HepG2 (cell line): ENCODE data around the gene PAPPA. TPM values are rescaled to one million over a fixed set of nuclear protein-coding genes. Genes with fewer than 3 reads are reported as not detected.
A peak's percentile ranks its signal among the peaks of the same experiment; 100 is the strongest.

Experiments
- DNMT1 ChIP-seq: sonication (generic); formaldehyde crosslinking; IDR thresholded peaks from 2 replicates; pipeline ENCODE4 v1.5.1; 2020; ENCODE audit warnings: mild to moderate bottlenecking, missing genetic modification reagents
- FOSL1 ChIP-seq: sonication (generic); formaldehyde crosslinking; IDR thresholded peaks from 2 replicates; pipeline ENCODE4 v1.9.0; 2021; ENCODE audit warnings: missing genetic modification reagents, borderline replicate concordance
- GTF2F1 ChIP-seq: fragments of 150-350 bp; IDR thresholded peaks from 2 replicates; pipeline ENCODE4 v1.6.1; 2014; ENCODE audit warnings: low read length
- HOXA5 ChIP-seq: sonication (generic); formaldehyde crosslinking; IDR thresholded peaks from 2 replicates; pipeline ENCODE4 v1.4.0; 2020; ENCODE audit warnings: missing genetic modification reagents
- JUN ChIP-seq: sonication (generic); formaldehyde crosslinking; IDR thresholded peaks from 2 replicates; pipeline ENCODE4 v1.4.0; 2020; ENCODE audit warnings: mild to moderate bottlenecking, missing genetic modification reagents
- KAT8 ChIP-seq: IDR thresholded peaks from 2 replicates; pipeline ENCODE4 v1.6.1; 2016; ENCODE audit warnings: missing genetic modification reagents, missing compliant biosample characterization
- KLF6 ChIP-seq: IDR thresholded peaks from 2 replicates; pipeline ENCODE4 v1.8.0; 2016; ENCODE audit warnings: missing biosample characterization, missing genetic modification reagents
- NR2F2 ChIP-seq: IDR thresholded peaks from 2 replicates; pipeline ENCODE4 v1.6.1; 2012; ENCODE audit warnings: low read depth, inconsistent platforms, borderline replicate concordance
- PCBP2 ChIP-seq: fragments of 200-400 bp; formaldehyde crosslinking; optimal IDR thresholded peaks from 2 replicates; pipeline ENCODE3; 2018; ENCODE audit warnings: low read length, low read depth; ENCODE audit not compliant: poor library complexity, severe bottlenecking
- POGZ ChIP-seq: sonication (generic); formaldehyde crosslinking; IDR thresholded peaks from 2 replicates; pipeline ENCODE4 v1.4.0; 2020; ENCODE audit warnings: mild to moderate bottlenecking, missing genetic modification reagents
- SAP130 ChIP-seq: IDR thresholded peaks from 2 replicates; pipeline ENCODE4 v1.6.1; 2016; ENCODE audit warnings: low read depth
- SMAD3 ChIP-seq: sonication (generic); formaldehyde crosslinking; IDR thresholded peaks from 2 replicates; pipeline ENCODE4 v1.4.0; 2020; ENCODE audit warnings: missing genetic modification reagents
- TBX2 ChIP-seq: sonication (generic); formaldehyde crosslinking; IDR thresholded peaks from 2 replicates; pipeline ENCODE4 v1.5.0; 2020; ENCODE audit warnings: missing genetic modification reagents, mild to moderate bottlenecking, borderline replicate concordance
- ZBTB1 ChIP-seq: sonication (generic); formaldehyde crosslinking; IDR thresholded peaks from 2 replicates; pipeline ENCODE4 v1.4.0; 2020; ENCODE audit warnings: missing genetic modification reagents, borderline replicate concordance
- ZBTB3 ChIP-seq: sonication (generic); formaldehyde crosslinking; IDR thresholded peaks from 2 replicates; pipeline ENCODE4 v1.4.0; 2020; ENCODE audit warnings: low read depth, mild to moderate bottlenecking, moderate library complexity, missing genetic modification reagents, borderline replicate concordance
- ZNF143 ChIP-seq: sonication (generic); formaldehyde crosslinking; IDR thresholded peaks from 2 replicates; pipeline ENCODE4 v1.4.0; 2020; ENCODE audit warnings: missing genetic modification reagents
- ZNF253 ChIP-seq: sonication (generic); formaldehyde crosslinking; IDR thresholded peaks from 2 replicates; pipeline ENCODE4 v1.8.0; 2022; ENCODE audit warnings: mild to moderate bottlenecking, missing genetic modification reagents, borderline replicate concordance
- ZNF441 ChIP-seq: sonication (generic); formaldehyde crosslinking; IDR thresholded peaks from 2 replicates; pipeline ENCODE4 v1.7.0; 2021; ENCODE audit warnings: missing genetic modification reagents, borderline replicate concordance
- ZNF562 ChIP-seq: sonication (generic); formaldehyde crosslinking; IDR thresholded peaks from 2 replicates; pipeline ENCODE4 v1.8.0; 2022; ENCODE audit warnings: missing genetic modification reagents, borderline replicate concordance
- ZNF569 ChIP-seq: sonication (generic); formaldehyde crosslinking; IDR thresholded peaks from 2 replicates; pipeline ENCODE4 v1.5.0; 2020; ENCODE audit warnings: mild to moderate bottlenecking, missing genetic modification reagents, moderate library complexity, borderline replicate concordance
- ZNF670 ChIP-seq: sonication (generic); formaldehyde crosslinking; IDR thresholded peaks from 2 replicates; pipeline ENCODE4 v1.8.0; 2022; ENCODE audit warnings: mild to moderate bottlenecking, missing genetic modification reagents, borderline replicate concordance
- ZNF672 ChIP-seq: sonication (generic); formaldehyde crosslinking; IDR thresholded peaks from 2 replicates; pipeline ENCODE4 v1.8.1; 2022; ENCODE audit warnings: missing genetic modification reagents
- ZNF777 ChIP-seq: sonication (generic); formaldehyde crosslinking; IDR thresholded peaks from 2 replicates; pipeline ENCODE4 v1.4.0; 2020; ENCODE audit warnings: missing genetic modification reagents
- polyA plus RNA-seq, 8 experiments: library from polyadenylated mRNA; depleted of rRNA in 3 of 8; stranded (reverse) in 7 of 8; unstranded in 1 of 8; fragments of >200 nt; fragmentation: Illumina TruSeq in 4 of 8; extraction: Trizol in 4 of 8; gene quantifications; 2 replicates each; pipeline versions ENCODE4 v1.2.1 to v1.2.3, GENCODE V29; 2011 to 2016; ENCODE audit warnings: low read depth in 4 of 8, missing spikeins in 1 of 8, mixed read lengths in 1 of 8; ENCODE audit not compliant: insufficient read depth in 1 of 8
- total RNA-seq, 5 experiments: library from RNA; depleted of rRNA; stranded (reverse); fragments of >200 nt; fragmentation: Illumina TruSeq; extraction: Trizol; gene quantifications; 2 replicates each; pipeline ENCODE4 v1.2.3, GENCODE V29; 2016; ENCODE audit warnings: low read depth in 1 of 5
- TF ChIP-seq, protein P1 (sequence below): sonication (generic); formaldehyde crosslinking; IDR thresholded peaks from 2 replicates; pipeline ENCODE4 v1.5.1; 2020; ENCODE audit warnings: mild to moderate bottlenecking, missing genetic modification reagents, moderate library complexity
- TF ChIP-seq, protein P2 (sequence below): sonication (generic); formaldehyde crosslinking; IDR thresholded peaks from 2 replicates; pipeline ENCODE4 v1.4.0; 2020; ENCODE audit warnings: missing genetic modification reagents
- TF ChIP-seq, protein P3 (sequence below): sonication (generic); formaldehyde crosslinking; IDR thresholded peaks from 2 replicates; pipeline ENCODE4 v1.4.0; 2020; ENCODE audit warnings: missing genetic modification reagents, low read depth, mild to moderate bottlenecking, borderline replicate concordance

The PAPPA gene
- total and polyA plus RNA-seq, 2 of the 13 experiments (the other 11 are each of a cell fraction or from before 2014, with no cell fraction given), result 0.09 to 0.11 TPM

DNA sequence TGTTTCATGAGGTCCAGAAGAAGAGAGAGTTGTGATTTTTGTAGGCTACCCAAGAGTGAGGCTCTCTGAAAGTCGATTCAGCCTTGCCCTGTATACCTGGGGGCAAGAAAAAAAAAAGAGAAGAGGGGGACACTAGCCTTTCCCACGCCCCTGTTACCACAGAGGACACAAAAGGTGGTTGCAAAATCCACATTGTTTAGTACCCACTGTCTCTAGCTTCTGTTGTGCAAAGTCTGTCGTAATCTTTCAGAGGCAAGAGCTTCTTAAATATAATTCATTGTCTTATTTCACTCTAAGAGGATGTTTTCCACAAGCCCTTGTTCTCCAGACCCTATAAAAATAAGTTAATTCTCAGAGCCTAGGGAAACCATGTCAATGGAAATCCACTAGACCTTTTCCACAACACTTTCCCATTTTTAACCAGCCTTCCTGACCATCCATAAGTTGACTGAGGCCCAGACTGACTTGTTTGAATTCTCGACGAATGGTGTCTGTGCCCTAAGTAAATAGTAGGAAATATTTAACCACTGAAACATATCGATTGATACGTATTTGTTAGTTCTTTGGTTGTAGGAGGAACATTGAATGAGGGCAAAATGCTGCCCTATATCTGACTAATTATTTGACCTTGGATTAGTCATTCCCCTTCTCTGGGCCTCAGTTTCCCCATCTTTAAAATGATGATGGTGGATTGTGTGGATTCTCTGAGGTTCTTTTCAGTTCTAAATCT, 182.7 kb downstream of the PAPPA start (continued):
- TF ChIP-seq, protein P1, sequence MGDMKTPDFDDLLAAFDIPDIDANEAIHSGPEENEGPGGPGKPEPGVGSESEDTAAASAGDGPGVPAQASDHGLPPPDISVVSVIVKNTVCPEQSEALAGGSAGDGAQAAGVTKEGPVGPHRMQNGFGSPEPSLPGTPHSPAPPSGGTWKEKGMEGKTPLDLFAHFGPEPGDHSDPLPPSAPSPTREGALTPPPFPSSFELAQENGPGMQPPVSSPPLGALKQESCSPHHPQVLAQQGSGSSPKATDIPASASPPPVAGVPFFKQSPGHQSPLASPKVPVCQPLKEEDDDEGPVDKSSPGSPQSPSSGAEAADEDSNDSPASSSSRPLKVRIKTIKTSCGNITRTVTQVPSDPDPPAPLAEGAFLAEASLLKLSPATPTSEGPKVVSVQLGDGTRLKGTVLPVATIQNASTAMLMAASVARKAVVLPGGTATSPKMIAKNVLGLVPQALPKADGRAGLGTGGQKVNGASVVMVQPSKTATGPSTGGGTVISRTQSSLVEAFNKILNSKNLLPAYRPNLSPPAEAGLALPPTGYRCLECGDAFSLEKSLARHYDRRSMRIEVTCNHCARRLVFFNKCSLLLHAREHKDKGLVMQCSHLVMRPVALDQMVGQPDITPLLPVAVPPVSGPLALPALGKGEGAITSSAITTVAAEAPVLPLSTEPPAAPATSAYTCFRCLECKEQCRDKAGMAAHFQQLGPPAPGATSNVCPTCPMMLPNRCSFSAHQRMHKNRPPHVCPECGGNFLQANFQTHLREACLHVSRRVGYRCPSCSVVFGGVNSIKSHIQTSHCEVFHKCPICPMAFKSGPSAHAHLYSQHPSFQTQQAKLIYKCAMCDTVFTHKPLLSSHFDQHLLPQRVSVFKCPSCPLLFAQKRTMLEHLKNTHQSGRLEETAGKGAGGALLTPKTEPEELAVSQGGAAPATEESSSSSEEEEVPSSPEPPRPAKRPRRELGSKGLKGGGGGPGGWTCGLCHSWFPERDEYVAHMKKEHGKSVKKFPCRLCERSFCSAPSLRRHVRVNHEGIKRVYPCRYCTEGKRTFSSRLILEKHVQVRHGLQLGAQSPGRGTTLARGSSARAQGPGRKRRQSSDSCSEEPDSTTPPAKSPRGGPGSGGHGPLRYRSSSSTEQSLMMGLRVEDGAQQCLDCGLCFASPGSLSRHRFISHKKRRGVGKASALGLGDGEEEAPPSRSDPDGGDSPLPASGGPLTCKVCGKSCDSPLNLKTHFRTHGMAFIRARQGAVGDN (CRISPR knock-in tag), result no peak
- TF ChIP-seq SAP130 (CRISPR knock-in tag) (peak; percentile 38; the same call in 1 of the 2 replicates), POGZ (peak; percentile 74), HOXA5 (CRISPR knock-in tag) (no peak), KLF6 (CRISPR knock-in tag) (0 out of 2 replicates have a peak, but pooled peaks have one; percentile 25), DNMT1 (no peak), ZNF562 (CRISPR knock-in tag) (no peak), SMAD3 (CRISPR knock-in tag) (peak; percentile 79), ZNF143 (no peak), ZBTB1 (CRISPR knock-in tag) (no peak), FOSL1 (CRISPR knock-in tag) (no peak), ZNF569 (CRISPR knock-in tag) (no peak), GTF2F1 (no peak), KAT8 (CRISPR knock-in tag) (peak; percentile 42; the same call in 1 of the 2 replicates), ZNF670 (CRISPR knock-in tag) (no peak), PCBP2 (no peak), ZNF441 (no peak), ZNF253 (CRISPR knock-in tag) (no peak), ZNF672 (CRISPR knock-in tag) (no peak), JUN (CRISPR knock-in tag) (0 out of 2 replicates have a peak, but pooled peaks have one; percentile 58), ZNF777 (no peak), TBX2 (CRISPR knock-in tag) (no peak), NR2F2 (peak; percentile 62; the same call in 1 of the 2 replicates), ZBTB3 (CRISPR knock-in tag) (no peak)
- TF ChIP-seq, protein P2, sequence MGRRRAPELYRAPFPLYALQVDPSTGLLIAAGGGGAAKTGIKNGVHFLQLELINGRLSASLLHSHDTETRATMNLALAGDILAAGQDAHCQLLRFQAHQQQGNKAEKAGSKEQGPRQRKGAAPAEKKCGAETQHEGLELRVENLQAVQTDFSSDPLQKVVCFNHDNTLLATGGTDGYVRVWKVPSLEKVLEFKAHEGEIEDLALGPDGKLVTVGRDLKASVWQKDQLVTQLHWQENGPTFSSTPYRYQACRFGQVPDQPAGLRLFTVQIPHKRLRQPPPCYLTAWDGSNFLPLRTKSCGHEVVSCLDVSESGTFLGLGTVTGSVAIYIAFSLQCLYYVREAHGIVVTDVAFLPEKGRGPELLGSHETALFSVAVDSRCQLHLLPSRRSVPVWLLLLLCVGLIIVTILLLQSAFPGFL (CRISPR knock-in tag), result no peak
- TF ChIP-seq, protein P3, sequence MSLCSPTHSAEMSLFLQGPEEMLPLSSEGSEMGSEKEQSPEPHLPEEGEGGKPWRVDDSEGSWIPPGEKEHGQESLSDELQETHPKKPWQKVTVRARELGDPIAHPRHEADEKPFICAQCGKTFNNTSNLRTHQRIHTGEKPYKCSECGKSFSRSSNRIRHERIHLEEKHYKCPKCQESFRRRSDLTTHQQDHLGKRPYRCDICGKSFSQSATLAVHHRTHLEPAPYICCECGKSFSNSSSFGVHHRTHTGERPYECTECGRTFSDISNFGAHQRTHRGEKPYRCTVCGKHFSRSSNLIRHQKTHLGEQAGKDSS, result no peak
